Lung (tissue), 12 donors: ENCODE data around the gene CCDC57. TPM values are rescaled to one million over a fixed set of nuclear protein-coding genes. Genes with fewer than 3 reads are reported as not detected.

ENCODE experiments used
- ATAC-seq: fragments of 200-7000 bp; cut with Tn5 transposase; one replicate; pipeline ENCODE4 v1.9.1; 2020; ENCODE audit warnings: moderate number of reproducible peaks; ENCODE audit not compliant: insufficient read depth, low FRiP score
- DNase-seq, 3 donors: peaks; one replicate each; pipeline ENCODE4 v3.0.0-alpha.2; 2013 to 2017
- H3K27ac ChIP-seq, 2 donors: one replicate each; pipeline ENCODE4 v1.5.1; 2013; ENCODE audit warnings: mild to moderate bottlenecking in 2 of 2, moderate library complexity in 2 of 2, control low read depth in 1 of 2, inconsistent platforms in 1 of 2, low read depth in 1 of 2, low read length in 1 of 2
- H3K27me3 ChIP-seq, 3 donors: one replicate each; pipeline ENCODE4 v1.5.1; 2013; ENCODE audit warnings: low read length in 2 of 3; ENCODE audit not compliant: control insufficient read depth in 3 of 3, insufficient read depth in 3 of 3
- H3K36me3 ChIP-seq, 4 donors: one replicate each; pipeline ENCODE4 v1.5.1; 2013; ENCODE audit warnings: low read length in 4 of 4, mild to moderate bottlenecking in 1 of 4, moderate library complexity in 1 of 4; ENCODE audit not compliant: control insufficient read depth in 4 of 4, insufficient read depth in 4 of 4
- H3K4me1 ChIP-seq, 5 donors: one replicate each; pipeline ENCODE4 v1.5.1; 2013; ENCODE audit warnings: low read length in 5 of 5, mild to moderate bottlenecking in 2 of 5, moderate library complexity in 1 of 5; ENCODE audit not compliant: control insufficient read depth in 5 of 5, insufficient read depth in 5 of 5
- H3K4me3 ChIP-seq: one replicate; pipeline ENCODE4 v1.5.1; 2013; ENCODE audit warnings: mild to moderate bottlenecking, control low read depth, moderate library complexity
- H3K9ac ChIP-seq, 2 donors: one replicate each; pipeline ENCODE4 v1.5.1; 2013; ENCODE audit warnings: low read length in 2 of 2, control low read depth in 1 of 2; ENCODE audit not compliant: insufficient read depth in 1 of 2
- H3K9me3 ChIP-seq, 4 donors: one replicate each; pipeline ENCODE4 v1.5.1; 2013; ENCODE audit warnings: low read length in 3 of 4, mild to moderate bottlenecking in 1 of 4, moderate library complexity in 1 of 4; ENCODE audit not compliant: control insufficient read depth in 4 of 4, insufficient read depth in 3 of 4
- CTCF ChIP-seq: IDR thresholded peaks from 2 replicates; pipeline ENCODE4 v1.5.1; 2012; ENCODE audit warnings: mild to moderate bottlenecking; ENCODE audit errors: control extremely low read depth, extremely low read depth
- WGBS, 2 donors: extraction: QIAGEN DNeasy Blood & Tissue Kit; methylation state at CpG; one replicate each; pipeline ENCODE4 v1.1.7; 2013; 5-methylcytosine and 5-hydroxymethylcytosine counted together
- polyA plus RNA-seq, 2 donors: library from polyadenylated mRNA; stranded (reverse); fragments of 200-250 nt; gene quantifications; one replicate each; pipeline ENCODE4 v1.2.1, GENCODE V29; 2013
- total RNA-seq, 2 donors: library from RNA; depleted of rRNA in 1 of 2; stranded (reverse); fragments of >200 nt in 1 of 2; gene quantifications; one replicate each; pipeline ENCODE4 v1.2.1, GENCODE V29; 2014 to 2021
- donor health status: control.
- donor health status: control.
- donor health status: Bipolar disorder and iron deficiency.
- donor health status: healthy.
- donor health status: DM: yes; HTN: yes; CAD: no.

Gene CCDC57
- total and polyA plus RNA-seq, 4 donors, result 33.2 to 128 (median 74.9) TPM

- Histone ChIP-seq H3K4me1 (no peaks in the 10 kb centered on the region), H3K9me3 (no peaks in the 10 kb centered on the region), H3K9ac (no peak overlapping the region), H3K27ac (no peak overlapping the region), H3K27me3 (no peaks in the 10 kb centered on the region), H3K36me3 (peaks cover 5 to 21% (median 15%) of the 10 kb centered on the region in 4 donors), H3K4me3 (no peak overlapping the region)
- ATAC-seq (no peak), DNase-seq (no peak)
- no peak for TF ChIP-seq CTCF
- 90 to 93% methylated on average over 36 of the region's 36 CpGs for WGBS, 2 donors
Observed at GRCh38 chr17:82157046-82158035, 55.3 kb downstream of the CCDC57 start.

- no peak for ATAC-seq
- H3K4me1 ChIP-seq, result no peaks in the 10 kb centered on the region
Observed at GRCh38 chr17:82156284-82156925, 56.2 kb downstream of the CCDC57 start.

GRCh38 chr17:82155606-82156005 lies 57.0 kb downstream of the CCDC57 start:
- 96% methylated on average over 9 of the region's 9 CpGs for WGBS, 2 donors
- no peak overlapping the region for H3K27ac ChIP-seq
- no peak overlapping the region for H3K9ac ChIP-seq
- H3K4me3 ChIP-seq, result no peak overlapping the region
- H3K36me3 ChIP-seq, result peaks cover 5 to 17% (median 11%) of the 10 kb centered on the region in 4 donors
- DNase-seq (no peak), ATAC-seq (no peak)
- TF ChIP-seq CTCF, result no peak
- no peaks in the 10 kb centered on the region for H3K9me3 ChIP-seq
- H3K4me1 ChIP-seq, result no peaks in the 10 kb centered on the region
- no peaks in the 10 kb centered on the region for H3K27me3 ChIP-seq

More at GRCh38 chr17:82156284-82156925, 56.2 kb downstream of the CCDC57 start:
- no peaks in the 10 kb centered on the region for H3K27me3 ChIP-seq
- TF ChIP-seq CTCF, result no peak
- no peak overlapping the region for H3K27ac ChIP-seq
- H3K9me3 ChIP-seq, result no peaks in the 10 kb centered on the region
- no peak overlapping the region for H3K4me3 ChIP-seq
- WGBS, 2 donors, result 92 to 95% methylated on average over 14 of the region's 14 CpGs
- peaks cover 5 to 19% (median 14%) of the 10 kb centered on the region in 4 donors for H3K36me3 ChIP-seq
- no peak overlapping the region for H3K9ac ChIP-seq
- no peak for DNase-seq
